GM21381 (cell line): Measurements from ENCODE around the gene PNCK.
"Not testable (repeated sequence)": the region's sequence is repeated elsewhere in the genome, so short reads cannot be mapped to it uniquely, and the experiment has no call there.

Experiments used
- ATAC-seq: cut with Tn5 transposase; IDR thresholded peaks from one replicate; pipeline ENCODE4 v1.9.1; 2021; ENCODE audit warnings: mild to moderate bottlenecking, moderate library complexity; ENCODE audit not compliant: unreplicated experiment

PNCK gene

DNA sequence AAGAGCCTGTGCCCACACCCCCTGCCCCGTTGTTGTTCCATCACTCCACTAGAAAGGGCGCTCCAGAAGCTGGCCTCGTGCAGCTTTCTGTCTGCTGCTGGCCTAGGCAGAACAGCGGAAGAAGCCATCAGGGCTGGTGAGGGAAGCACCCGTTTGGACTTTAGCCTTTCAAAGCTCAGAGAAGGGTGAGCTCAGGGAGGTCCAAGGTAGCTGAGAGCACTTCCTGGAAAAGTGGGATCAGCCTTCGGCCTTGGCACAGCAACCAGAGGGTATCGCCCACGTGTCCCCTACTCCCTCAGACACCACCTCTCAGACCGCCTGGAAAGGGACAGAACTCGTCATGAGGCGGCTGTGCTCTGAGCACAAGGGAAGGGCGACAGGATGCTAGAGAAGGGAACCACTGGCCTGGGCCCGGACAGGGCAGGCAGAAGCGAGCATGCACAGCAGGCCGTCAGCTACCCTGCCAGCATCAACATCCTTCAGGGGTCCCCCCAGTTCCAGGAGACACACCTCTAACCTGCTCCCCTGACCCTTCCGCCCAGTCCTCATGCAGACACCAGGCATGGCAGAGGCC is 25.7 kb upstream of the PNCK start:
- ATAC-seq: not testable (repeated sequence)

DNA sequence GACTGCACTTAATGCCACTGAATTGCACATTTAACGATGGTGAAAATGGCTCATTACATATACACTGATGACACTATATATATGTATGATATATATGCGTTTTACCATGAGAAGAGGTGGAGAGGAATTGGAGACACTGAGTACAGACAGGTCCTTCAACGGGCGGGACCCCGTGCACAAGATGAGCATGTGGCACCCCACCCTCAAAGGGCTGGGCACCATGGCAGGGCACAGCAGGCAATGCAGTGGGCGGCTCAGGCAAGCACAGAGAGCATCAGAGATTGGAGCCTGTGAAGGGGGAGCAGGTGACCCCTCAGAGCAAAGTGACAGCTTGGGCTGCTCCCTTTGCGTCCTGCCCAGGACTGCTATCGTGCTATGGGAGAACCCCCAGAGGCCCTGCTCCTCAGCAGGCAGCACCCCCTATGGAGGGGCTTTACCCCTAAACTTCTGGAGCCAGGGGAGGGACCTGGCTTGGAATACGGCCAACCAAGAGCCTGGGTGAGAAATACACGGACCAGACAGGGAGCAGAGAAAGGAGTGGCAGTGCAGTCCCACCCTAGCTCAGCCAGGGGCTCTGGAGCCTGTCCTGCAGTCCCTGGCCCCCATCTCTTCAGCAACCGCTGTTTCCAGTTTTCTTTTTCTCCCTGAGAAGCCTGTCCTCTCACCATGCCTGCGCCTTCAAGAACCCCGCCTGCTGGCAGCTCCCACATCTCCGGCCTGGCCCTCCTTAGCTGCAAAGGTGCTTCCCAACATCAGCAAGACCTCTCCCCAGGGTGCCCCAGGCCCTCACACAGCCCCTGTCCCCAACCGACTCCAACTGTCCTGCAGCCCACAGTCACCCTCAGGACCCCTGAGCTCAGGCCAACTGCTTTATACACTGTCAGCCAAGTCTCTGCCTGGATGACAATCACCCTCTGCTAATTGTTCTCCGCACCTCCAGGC is 24.6 kb upstream of the PNCK start:
- ATAC-seq: no peak

DNA sequence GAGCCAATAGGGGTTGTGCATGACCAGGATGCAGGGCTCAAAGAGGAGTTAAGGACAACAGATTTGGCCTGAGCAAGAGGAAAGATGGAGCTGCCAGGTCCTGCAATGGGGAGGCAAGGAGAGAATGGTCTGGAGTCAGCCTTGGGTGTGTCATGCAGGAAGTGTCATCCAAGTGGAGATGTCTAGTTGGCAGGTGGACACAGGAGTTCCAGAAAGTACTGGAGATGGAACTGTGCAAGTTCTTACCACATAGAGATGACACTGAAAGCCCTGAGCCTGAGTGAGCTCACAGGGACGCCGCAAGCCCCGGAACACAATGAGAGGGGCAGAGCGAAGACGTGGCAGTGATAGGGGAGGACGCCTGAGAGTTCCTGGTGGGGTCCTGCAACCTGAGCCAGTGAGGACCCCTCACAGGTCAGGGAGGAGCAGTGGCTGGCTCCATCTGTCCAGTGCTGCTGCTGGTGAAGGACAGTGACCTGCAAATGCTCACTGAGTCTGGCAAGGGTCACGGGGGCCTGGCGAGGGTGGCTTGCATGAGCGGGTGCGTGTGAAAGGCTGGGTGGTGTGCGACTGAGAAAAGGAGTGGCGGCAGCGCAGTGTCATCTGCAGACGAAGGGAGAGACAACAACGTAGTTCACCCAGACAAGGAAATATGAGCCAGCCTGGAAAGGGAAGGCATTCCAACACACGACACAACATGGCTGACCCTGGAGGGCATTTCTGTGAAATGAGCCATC is 23.5 kb upstream of the PNCK start:
- ATAC-seq: not testable (repeated sequence)

DNA sequence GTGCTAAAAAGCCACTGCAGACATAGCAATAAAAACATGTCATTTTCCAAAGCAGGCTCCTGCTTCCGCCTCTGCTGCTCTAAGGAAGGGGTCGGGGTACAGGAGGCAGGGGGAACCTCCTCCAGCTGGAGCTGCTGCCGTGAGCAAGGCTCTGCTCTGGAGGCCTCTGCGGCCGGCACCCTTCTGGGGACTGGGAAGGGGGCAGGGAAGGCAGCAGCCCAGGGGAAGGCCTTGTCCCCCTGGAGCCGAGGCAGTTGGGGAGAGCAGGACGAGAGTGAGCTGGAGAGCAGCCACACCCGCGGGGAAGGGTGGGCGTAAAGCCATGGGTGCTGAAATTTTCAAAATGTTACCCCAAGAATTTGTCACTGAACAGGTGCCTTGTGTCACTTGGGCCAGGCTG is 22.9 kb upstream of the PNCK start:
- ATAC-seq: not testable (repeated sequence)

DNA sequence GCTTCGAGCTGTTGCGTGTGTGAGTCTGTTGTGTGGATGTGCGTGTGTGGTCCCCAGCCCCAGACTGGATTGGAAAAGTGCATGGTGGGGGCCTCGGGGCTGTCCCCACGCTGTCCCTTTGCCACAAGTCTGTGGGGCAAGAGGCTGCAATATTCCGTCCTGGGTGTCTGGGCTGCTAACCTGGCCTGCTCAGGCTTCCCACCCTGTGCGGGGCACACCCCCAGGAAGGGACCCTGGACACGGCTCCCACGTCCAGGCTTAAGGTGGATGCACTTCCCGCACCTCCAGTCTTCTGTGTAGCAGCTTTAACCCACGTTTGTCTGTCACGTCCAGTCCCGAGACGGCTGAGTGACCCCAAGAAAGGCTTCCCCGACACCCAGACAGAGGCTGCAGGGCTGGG is 22.5 kb upstream of the PNCK start:
- ATAC-seq: no peak

DNA sequence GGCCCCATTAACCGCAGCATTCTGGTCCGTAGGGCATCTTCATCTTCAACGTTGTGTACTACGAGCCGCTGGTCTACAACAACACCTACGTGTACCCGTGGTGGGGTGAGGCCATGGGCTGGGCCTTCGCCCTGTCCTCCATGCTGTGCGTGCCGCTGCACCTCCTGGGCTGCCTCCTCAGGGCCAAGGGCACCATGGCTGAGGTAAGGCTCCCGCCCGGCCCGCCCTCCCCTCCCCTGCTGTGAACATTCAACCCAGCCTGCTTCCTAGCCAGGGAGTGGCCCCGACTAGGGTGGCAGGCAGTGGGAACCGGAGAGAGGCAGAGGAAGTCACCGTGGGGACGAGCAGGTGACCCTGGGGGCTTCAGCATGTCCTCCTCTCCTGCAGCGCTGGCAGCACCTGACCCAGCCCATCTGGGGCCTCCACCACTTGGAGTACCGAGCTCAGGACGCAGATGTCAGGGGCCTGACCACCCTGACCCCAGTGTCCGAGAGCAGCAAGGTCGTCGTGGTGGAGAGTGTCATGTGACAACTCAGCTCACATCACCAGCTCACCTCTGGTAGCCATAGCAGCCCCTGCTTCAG is 21.2 kb upstream of the PNCK start:
- ATAC-seq: no peak

DNA sequence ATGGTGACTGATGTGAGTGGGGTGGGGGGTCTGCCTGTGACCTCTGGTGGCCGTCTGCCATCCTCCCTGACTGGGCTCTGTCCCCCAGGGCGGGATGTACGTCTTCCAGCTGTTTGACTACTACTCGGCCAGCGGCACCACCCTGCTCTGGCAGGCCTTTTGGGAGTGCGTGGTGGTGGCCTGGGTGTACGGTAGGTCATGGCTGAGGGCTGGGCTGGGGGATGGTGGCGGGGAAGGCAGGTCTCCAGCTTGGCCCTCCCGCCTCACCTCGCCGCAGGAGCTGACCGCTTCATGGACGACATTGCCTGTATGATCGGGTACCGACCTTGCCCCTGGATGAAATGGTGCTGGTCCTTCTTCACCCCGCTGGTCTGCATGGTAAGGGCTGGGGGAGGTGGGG is 20.6 kb upstream of the PNCK start:
- not testable (repeated sequence) for ATAC-seq

DNA sequence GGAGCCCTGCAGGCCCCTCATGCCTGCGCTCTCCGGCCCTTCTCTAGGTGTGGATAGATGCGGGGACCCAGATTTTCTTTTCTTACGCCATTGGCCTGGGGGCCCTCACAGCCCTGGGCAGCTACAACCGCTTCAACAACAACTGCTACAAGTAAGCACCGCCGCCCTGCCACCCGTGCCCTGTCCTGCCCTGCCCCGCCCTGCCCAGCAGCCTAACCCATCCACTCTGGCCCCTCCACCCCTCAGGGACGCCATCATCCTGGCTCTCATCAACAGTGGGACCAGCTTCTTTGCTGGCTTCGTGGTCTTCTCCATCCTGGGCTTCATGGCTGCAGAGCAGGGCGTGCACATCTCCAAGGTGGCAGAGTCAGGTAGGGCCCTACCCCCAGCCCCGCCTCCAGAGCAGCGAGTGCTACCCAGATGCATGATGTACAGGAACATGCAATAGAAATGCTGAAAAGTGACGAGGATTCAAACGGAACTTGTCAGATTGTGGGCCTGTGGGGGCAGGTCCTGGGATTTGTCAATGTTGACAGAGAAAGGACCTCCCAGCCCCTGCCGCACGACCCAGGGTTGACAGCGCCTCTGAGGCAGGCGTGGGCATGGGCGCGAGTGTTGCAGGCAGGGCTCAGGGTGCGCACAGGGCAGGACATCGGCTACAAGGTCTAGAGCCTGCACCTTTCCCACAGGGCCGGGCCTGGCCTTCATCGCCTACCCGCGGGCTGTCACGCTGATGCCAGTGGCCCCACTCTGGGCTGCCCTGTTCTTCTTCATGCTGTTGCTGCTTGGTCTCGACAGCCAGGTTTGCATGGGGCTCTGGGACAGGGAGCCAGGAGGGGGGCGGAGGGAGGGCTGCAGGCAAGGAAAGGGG is 19.8 kb upstream of the PNCK start:
- no peak for ATAC-seq

DNA sequence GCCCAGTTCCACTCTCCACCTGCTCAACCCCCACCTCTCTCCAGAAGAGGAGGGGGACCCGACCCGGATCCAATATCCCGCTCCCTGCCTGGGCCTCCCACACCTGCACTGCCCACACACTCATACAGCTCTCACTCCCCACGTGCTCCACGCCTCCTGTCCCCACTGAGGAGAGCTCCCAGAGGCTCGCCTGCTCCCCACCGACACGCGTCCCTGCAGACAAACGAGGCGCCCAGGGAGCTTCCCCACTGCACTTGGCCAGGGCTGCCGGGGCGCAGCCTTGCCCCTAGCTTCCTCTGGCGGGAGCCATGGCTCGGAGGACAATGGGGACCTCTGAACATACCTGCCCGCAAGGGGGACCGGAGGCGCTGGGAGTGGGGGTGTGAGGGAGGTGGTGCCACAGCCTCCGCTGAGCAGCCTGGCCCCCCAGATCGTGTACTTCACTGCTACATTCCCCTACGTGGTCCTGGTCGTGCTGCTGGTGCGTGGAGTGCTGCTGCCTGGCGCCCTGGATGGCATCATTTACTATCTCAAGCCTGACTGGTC is 19.1 kb upstream of the PNCK start:
- ATAC-seq: no peak

DNA sequence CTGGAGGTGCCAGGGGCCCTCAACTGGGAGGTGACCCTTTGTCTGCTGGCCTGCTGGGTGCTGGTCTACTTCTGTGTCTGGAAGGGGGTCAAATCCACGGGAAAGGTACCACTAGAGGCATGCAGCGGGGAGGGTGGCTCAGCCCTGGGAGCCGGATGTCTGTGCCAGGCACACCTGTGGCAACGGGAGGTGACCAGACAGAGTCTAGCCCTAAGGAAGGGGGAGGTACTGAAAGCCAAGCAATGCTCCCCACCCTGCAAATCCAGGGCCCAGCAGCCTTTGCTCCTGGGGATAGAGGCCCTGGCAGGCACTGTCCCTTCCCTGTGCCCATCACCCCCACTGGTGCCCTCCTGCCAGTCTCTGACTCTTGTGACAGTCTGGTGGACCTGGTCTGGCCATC is 18.4 kb upstream of the PNCK start:
- no peak for ATAC-seq

DNA sequence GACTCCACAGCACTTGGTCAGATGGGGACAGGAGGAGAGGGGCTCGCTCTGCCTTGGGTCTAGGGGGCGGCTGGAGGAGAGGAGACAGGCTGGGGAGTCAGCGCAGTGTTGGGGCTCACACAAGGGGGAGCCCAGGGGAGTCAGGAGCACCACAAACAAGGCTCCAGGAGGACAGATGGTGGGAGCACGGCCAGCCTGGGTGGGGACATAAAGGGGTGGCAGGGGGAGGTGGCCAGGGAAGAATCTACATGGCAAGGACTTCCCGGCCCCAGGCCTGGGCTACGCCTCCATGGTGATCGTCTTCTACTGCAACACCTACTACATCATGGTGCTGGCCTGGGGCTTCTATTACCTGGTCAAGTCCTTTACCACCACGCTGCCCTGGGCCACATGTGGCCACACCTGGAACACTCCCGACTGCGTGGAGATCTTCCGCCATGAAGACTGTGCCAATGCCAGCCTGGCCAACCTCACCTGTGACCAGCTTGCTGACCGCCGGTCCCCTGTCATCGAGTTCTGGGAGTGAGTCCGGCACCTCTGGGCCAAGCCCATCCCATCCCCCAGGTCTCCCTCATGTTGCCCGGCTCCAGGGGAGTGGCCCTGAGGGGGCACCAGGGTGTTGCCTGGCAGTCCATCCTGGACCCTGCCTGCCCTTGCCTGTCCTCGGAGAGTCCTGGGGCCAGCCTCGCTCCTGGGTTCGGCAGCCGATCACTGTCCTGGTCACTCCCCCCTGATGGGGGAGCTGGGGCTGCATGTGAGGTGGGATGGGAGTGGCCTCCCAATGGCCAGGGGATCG is 17.6 kb upstream of the PNCK start:
- not testable (repeated sequence) for ATAC-seq

DNA sequence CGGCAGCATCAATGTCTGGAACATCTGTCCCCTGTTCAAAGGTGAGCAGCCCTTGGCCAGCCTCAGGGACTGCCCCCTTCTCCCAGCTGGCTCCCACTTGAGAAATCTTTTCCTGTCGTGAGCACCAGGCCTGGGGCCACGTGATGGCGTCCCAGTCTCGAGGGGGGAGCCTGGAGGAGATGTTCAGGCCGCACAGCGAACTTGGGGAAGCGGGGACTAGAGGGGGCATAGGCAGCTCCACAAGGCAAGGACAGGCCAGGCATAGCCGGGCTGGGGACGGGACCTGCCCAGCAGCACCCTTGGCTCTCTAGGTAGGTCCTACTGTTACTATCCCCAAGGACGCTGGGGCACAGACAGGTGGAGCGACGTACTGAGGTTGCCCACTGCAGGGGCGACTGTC is 16.9 kb upstream of the PNCK start:
- no peak for ATAC-seq

DNA sequence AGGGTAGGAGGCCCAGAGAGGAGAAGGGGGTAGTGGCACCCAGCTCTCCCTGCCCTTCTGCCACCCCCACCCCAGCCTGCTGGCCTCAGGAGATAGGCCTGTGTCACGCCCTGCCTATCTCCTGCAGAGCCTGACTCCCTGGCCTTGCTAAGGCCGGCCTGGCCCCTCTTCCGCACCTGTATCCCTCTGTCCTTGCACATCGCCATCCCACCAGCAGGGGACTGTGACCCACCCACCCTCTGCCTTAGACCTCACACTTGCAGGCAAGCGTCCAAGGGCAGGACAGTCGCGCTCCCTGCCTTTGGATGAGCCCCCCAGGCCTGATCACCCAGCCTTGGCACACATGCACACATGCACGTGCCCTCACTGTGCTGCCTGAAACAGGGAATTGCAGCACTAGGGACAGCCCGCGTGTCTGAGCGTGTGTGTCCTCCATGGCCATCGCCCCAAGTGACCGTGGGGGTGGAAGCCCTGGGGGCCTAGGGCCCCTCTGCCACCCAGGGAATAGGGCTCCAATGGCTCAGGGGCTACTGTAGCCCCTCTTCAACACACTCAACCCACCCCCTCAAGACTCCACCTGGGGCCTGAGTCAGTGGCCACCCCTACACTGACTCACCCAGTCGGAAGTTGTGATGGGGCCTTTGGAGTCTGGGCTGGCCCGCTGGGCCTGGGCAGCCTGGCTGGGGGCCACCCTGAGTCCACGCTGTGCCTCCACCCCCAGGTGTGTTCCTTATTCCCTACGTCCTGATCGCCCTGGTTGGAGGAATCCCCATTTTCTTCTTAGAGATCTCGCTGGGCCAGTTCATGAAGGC is 16.2 kb upstream of the PNCK start:
- no peak for ATAC-seq

DNA sequence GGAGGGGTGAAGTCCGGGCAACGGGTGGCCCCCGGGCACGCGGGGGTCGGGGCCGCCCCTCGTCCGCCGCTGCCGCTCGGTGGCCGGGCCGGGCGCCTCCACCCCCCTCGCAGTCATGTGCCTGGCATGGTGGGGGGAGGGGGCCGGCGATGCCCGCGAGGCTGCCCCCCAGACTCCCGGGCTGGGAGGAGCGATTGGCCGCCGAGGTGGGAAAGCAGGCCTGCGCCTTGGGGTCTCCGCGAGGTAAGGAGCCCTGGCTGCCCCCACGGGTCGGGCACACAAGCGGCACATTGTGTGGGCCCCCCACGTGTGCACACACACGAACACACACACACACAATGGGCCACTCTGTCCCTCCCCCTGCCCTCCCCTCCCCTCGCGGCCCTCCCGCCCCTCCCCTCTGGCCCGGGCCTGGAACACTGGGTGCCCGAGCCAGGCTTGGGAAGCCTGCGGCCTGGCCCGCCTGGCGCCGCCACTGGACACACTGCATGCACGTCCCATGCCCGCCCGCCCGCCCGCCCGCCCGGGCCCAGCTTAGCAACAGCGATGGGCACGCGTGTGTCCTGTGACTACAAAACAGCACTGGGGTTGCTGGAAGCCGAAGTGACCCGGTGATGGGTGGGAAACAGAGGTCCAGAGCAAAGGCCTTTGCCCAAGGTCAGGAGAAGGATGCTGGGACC is 15.4 kb upstream of the PNCK start:
- no peak for ATAC-seq

DNA sequence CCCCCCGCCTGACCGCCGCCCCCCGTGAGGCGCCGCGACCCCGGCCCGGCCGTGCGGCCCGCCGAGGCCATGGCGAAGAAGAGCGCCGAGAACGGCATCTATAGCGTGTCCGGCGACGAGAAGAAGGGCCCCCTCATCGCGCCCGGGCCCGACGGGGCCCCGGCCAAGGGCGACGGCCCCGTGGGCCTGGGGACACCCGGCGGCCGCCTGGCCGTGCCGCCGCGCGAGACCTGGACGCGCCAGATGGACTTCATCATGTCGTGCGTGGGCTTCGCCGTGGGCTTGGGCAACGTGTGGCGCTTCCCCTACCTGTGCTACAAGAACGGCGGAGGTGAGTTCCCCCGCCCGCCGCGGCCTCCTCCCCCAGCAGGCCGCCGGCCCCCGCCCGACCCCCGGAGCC is 14.9 kb upstream of the PNCK start:
- no peak for ATAC-seq

DNA sequence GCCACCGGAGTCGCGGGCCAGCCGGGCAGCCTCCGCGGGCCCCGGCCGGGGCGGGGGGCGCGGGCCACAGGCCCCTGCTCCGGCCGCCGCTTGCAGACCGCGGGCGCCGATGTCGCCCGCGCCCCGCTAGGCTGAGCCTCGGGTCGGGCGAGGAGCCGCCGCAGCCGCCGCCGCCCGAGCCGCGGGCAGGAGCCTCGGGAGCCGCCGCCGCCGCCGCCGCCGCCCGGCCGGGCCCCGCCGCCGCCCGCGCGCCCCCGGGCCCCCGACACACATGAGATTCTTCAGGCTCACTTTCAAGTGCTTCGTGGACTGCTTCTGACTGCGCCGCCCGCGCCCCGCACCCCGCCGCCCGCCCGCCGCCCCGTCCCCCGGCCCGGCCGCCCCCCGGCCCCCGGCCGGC is 14.5 kb upstream of the PNCK start:
- no peak for ATAC-seq

DNA sequence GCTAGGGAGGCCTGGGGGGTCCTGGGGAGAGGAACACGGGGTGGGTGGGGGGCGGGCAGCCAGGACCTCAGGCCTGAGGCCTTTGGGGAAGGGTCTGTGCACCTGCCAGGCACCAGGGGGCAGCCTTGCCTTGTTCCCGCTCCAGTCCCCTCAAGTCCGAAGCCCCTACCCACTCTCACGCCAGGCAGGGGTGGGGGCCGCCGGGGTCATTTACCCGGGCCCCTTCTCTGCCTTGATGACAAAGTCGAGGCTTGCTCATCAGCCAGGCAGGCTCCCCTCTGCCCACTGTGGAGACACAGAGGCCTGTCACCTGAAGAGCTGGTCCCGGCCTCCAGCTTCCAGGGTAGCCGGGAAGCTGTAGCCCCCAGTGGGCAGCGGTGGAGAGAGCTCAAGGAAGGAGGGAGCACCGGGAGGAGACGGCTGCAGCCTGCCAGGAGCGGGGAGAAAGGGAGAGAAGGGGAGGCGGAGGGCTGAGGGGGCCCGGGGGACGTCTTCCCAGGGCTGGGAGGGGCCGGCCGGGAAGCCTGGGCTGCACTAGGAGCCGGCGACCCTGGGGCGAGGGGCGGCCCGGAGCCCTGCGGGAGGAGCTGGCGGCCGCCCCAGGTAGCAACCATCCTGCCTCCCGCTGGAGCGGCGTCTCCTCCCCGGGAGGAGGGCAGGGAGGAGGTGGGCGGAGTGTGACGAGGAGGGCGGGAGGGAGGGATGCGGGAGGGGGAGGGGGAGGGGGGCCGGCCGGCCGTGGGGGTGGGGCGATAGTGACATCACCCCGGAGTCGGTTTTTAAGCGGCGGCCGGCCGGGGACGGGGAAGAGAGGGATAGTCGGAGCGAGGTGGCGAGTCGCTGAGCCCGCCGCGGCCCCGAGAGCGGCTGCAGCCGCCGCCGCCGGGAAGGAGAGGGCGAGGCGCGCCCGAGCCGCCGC is 13.8 kb upstream of the PNCK start, which contains the start of gene SLC6A8:
Gene SLC6A8, plus strand, starts transcription at position 806 of the 919 bp plus-strand sequence. CDS start 649 bp downstream, outside the sequence.
- no peak for ATAC-seq
